Activated CD4-positive, alpha-beta T cell treated with anti-CD3 and anti-CD28 coated beads for 36 hours (primary cell): Measurements from ENCODE around the gene HOXB1. TPM values are rescaled to one million over a fixed set of nuclear protein-coding genes. Genes with fewer than 3 reads are reported as not detected.

Experiments
- ATAC-seq: fragments of 200-7000 bp; cut with Tn5 transposase; one replicate; pipeline ENCODE4 v1.10.0; 2021; ENCODE audit warnings: mild to moderate bottlenecking, moderate library complexity
- CTCF ChIA-PET: fragments of 350-600 bp; sonication (Branson Sonifier 250); formaldehyde crosslinking; loops from one replicate; lab custom pipeline; 2021; ENCODE audit warnings: antibody characterized with exemption; lab: Charles Lee
- POLR2A ChIA-PET: fragments of 350-600 bp; sonication (Branson Sonifier 250); formaldehyde crosslinking; loops from one replicate; lab custom pipeline; 2021; ENCODE audit warnings: antibody characterized with exemption, inconsistent platforms; lab: Charles Lee
- DNase-seq: peaks from one replicate; pipeline ENCODE4 v3.0.0-alpha.2; 2020
- H3K27ac Mint-ChIP-seq: one replicate; pipeline ENCODE4 v1.8.0; 2021; ENCODE audit warnings: mixed read lengths
- H3K27me3 Mint-ChIP-seq: one replicate; pipeline ENCODE4 v1.8.0; 2021; ENCODE audit warnings: mixed read lengths
- H3K36me3 Mint-ChIP-seq: one replicate; pipeline ENCODE4 v1.8.0; 2021; ENCODE audit warnings: low read depth, mixed read lengths
- H3K4me1 Mint-ChIP-seq: one replicate; pipeline ENCODE4 v1.8.0; 2021; ENCODE audit warnings: mixed read lengths
- H3K4me3 Mint-ChIP-seq: one replicate; pipeline ENCODE4 v1.8.0; 2021; ENCODE audit warnings: mild to moderate bottlenecking, moderate library complexity, mixed read lengths
- H3K9me3 Mint-ChIP-seq: one replicate; pipeline ENCODE4 v1.8.0; 2021; ENCODE audit warnings: low read depth, mixed read lengths
- intact Hi-C, 2 experiments: fragments of 100-400 bp; cut with DNase I in 1 of 2; cut with micrococcal nuclease in 1 of 2; formaldehyde crosslinking; loops; one replicate each; pipeline versions ENCODE4 v1.14.2 to v1.15.1; 2022 to 2024; cut with DNase I, micrococcal nuclease
- total RNA-seq, 2 experiments: library from RNA; stranded (reverse); gene quantifications; one replicate each; pipeline ENCODE4 v1.2.3, GENCODE V29; 2021

Gene HOXB1
- total RNA-seq, 2 experiments from 2014 or later: not detected

GRCh38 chr17:48545539-48545938 lies 14.7 kb upstream of the HOXB1 start:
- H3K36me3 Mint-ChIP-seq: no peaks in the 10 kb centered on the region
- CTCF ChIA-PET: interaction anchor here (0.6 to 1.6 kb wide), 3 partner anchors 47 to 509 kb away, joined by 3 to 7 read pairs (median 3); no protein-coding TSS in a partner anchor
- H3K4me1 Mint-ChIP-seq: peaks cover 32% of the 10 kb centered on the region
- H3K9me3 Mint-ChIP-seq: no peaks in the 10 kb centered on the region
- peak overlapping the region; percentile 8 for H3K4me3 Mint-ChIP-seq
- peaks cover 36% of the 10 kb centered on the region for H3K27me3 Mint-ChIP-seq
- DNase-seq (no peak), ATAC-seq (no peak)
- intact Hi-C loops: no loop called here
- H3K27ac Mint-ChIP-seq: no peak overlapping the region
- POLR2A ChIA-PET: interaction anchor here (0.6 kb wide), 1 partner anchor 118 kb away, joined by 7 read pairs; no protein-coding TSS in a partner anchor

DNA sequence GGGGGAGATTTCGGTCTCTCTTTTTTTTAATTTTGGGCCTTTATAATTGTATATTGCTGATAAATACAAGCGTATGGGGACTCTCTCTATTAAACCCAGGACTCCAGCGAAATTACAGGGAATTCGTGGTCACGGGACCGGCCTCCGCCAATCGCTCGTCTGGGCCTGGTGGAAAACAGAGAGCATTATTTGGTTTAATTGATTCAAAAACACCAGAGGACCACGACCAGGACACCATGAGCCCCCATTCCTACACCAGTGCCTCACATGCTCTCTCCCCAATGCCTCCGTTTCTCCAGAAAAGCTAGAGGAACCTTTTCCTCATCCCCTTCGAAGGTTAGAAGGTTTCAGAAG lies 14.2 kb upstream of the HOXB1 start, which contains the start of gene HOXB2:
TSS of gene HOXB2 (minus strand) at position 88 of the 354 bp plus-strand sequence. CDS start 198 bp downstream, outside the sequence.
- ATAC-seq: no peak
- H3K36me3 Mint-ChIP-seq: no peaks in the 10 kb centered on the region
- DNase-seq: no peak
- peaks cover 32% of the 10 kb centered on the region for H3K4me1 Mint-ChIP-seq
- CTCF ChIA-PET: no interaction called here
- H3K9me3 Mint-ChIP-seq: no peaks in the 10 kb centered on the region
- peaks cover 41% of the 10 kb centered on the region for H3K27me3 Mint-ChIP-seq
- peak within 1 kb of the TSS; percentile 75 for H3K4me3 Mint-ChIP-seq
- POLR2A ChIA-PET: no interaction called here
- peak within 1 kb of the TSS; percentile 78 for H3K27ac Mint-ChIP-seq
- intact Hi-C loops: no loop called here

DNA sequence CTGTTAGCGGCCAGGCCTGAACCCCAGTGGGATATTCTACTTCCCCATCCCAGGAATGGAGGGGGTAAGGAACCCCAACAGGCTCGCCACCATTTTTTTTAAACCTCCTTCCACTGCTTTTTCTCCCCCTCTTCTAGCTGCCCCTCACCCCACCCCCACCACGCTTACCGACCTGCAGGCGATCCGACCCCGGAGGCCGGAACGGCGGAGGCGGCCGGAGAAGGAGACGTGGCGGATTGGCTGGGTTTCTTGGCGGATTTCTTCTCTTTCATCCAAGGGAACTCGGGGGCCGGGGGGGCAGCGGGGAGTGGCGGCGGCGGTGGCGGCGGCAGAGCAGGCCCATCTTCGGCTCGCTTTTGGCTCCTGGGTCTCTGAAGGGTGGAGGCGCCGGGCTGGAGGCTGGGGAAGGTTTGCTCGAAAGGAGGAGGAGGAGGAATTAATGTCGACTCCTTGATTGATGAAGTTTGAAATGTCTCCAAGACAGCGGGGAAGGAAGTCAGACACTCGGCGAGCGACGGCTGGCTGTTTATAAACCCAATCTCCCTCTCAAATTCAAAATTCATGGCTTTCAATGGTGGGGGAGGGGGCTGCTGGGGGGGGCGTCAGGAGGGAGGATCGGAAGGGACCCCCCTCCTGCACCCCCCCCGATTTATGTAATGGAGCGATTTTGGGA lies 13.7 kb upstream of the HOXB1 start:
- ChIA-PET CTCF (interaction anchor here (0.8 to 1.0 kb wide), 3 partner anchors 29 to 74 kb away, joined by 3 to 4 read pairs (median 3); no protein-coding TSS in a partner anchor), POLR2A (no interaction called here)
- no peaks in the 10 kb centered on the region for H3K9me3 Mint-ChIP-seq
- H3K27ac Mint-ChIP-seq: peak overlapping the region; percentile 78
- intact Hi-C loops: loop anchor here in 1 of 2 experiments (5.0 kb wide), 2 partner anchors 33 to 53 kb away; partner anchors contain the start of gene HOXB4
- H3K4me1 Mint-ChIP-seq: peaks cover 33% of the 10 kb centered on the region
- ATAC-seq (no peak), DNase-seq (peak; percentile 44)
- no peaks in the 10 kb centered on the region for H3K36me3 Mint-ChIP-seq
- peak overlapping the region; percentile 75 for H3K4me3 Mint-ChIP-seq
- peaks cover 46% of the 10 kb centered on the region for H3K27me3 Mint-ChIP-seq

GRCh38 chr17:48543854-48544348 lies 13.1 kb upstream of the HOXB1 start:
- H3K4me3 Mint-ChIP-seq: peak overlapping the region; percentile 75
- H3K27me3 Mint-ChIP-seq: peaks cover 49% of the 10 kb centered on the region
- ATAC-seq: peak; percentile 45
- H3K27ac Mint-ChIP-seq: peak overlapping the region; percentile 78
- peaks cover 33% of the 10 kb centered on the region for H3K4me1 Mint-ChIP-seq
- ChIA-PET POLR2A (no interaction called here), CTCF (interaction anchor here (0.8 to 1.0 kb wide), 3 partner anchors 28 to 75 kb away, joined by 3 to 4 read pairs (median 3); no protein-coding TSS in a partner anchor)
- peak; percentile 55 for DNase-seq
- H3K36me3 Mint-ChIP-seq: no peaks in the 10 kb centered on the region
- intact Hi-C loops: loop anchor here (2.0 to 5.0 kb wide), 3 partner anchors 33 to 53 kb away; partner anchors contain the start of gene HOXB4 (in 2 of the 2)
- H3K9me3 Mint-ChIP-seq: no peaks in the 10 kb centered on the region

- ChIA-PET POLR2A (no interaction called here), CTCF (interaction anchor here (1.0 kb wide), 1 partner anchor 28 kb away, joined by 4 read pairs; no protein-coding TSS in a partner anchor)
- H3K27me3 Mint-ChIP-seq: peaks cover 49% of the 10 kb centered on the region
- H3K9me3 Mint-ChIP-seq: no peaks in the 10 kb centered on the region
- peaks cover 33% of the 10 kb centered on the region for H3K4me1 Mint-ChIP-seq
- H3K4me3 Mint-ChIP-seq: peak overlapping the region; percentile 75
- H3K27ac Mint-ChIP-seq: peak overlapping the region; percentile 69
- no peaks in the 10 kb centered on the region for H3K36me3 Mint-ChIP-seq
- intact Hi-C loops: loop anchor here (2.0 to 5.0 kb wide), 3 partner anchors 34 to 54 kb away; partner anchors contain the start of gene HOXB4 (in 2 of the 2)
- ATAC-seq: peak; percentile 75
- peak; percentile 77 for DNase-seq
Observed at GRCh38 chr17:48543107-48543853, 12.5 kb upstream of the HOXB1 start.

- H3K36me3 Mint-ChIP-seq: no peaks in the 10 kb centered on the region
- no peaks in the 10 kb centered on the region for H3K9me3 Mint-ChIP-seq
- no peak for ATAC-seq
- H3K27me3 Mint-ChIP-seq: peaks cover 49% of the 10 kb centered on the region
- peak overlapping the region; percentile 75 for H3K4me3 Mint-ChIP-seq
- DNase-seq: no peak
- peak overlapping the region; percentile 79 for H3K27ac Mint-ChIP-seq
- ChIA-PET CTCF (no interaction called here), POLR2A (no interaction called here)
- intact Hi-C loops: loop anchor here (2.0 to 5.0 kb wide), 3 partner anchors 35 to 55 kb away; partner anchors contain the start of gene HOXB4 (in 2 of the 2)
- H3K4me1 Mint-ChIP-seq: peaks cover 27% of the 10 kb centered on the region
Observed at GRCh38 chr17:48542698-48543106, 11.9 kb upstream of the HOXB1 start.

- intact Hi-C loops: loop anchor here (2.0 to 5.0 kb wide), 3 partner anchors 35 to 55 kb away; partner anchors contain the start of gene HOXB4 (in 2 of the 2)
- H3K36me3 Mint-ChIP-seq: no peaks in the 10 kb centered on the region
- POLR2A ChIA-PET: no interaction called here
- H3K4me3 Mint-ChIP-seq: peak overlapping the region; percentile 75
- H3K27me3 Mint-ChIP-seq: peaks cover 53% of the 10 kb centered on the region
- CTCF ChIA-PET: interaction anchor here (0.7 to 1.0 kb wide), 4 partner anchors 10 to 359 kb away, joined by 3 to 4 read pairs (median 3); no protein-coding TSS in a partner anchor
- H3K27ac Mint-ChIP-seq: peak overlapping the region; percentile 81
- H3K4me1 Mint-ChIP-seq: peaks cover 27% of the 10 kb centered on the region
- no peak for ATAC-seq
- peak; percentile 21 for DNase-seq
- no peaks in the 10 kb centered on the region for H3K9me3 Mint-ChIP-seq
Observed at GRCh38 chr17:48542114-48542656, 11.4 kb upstream of the HOXB1 start.

DNA sequence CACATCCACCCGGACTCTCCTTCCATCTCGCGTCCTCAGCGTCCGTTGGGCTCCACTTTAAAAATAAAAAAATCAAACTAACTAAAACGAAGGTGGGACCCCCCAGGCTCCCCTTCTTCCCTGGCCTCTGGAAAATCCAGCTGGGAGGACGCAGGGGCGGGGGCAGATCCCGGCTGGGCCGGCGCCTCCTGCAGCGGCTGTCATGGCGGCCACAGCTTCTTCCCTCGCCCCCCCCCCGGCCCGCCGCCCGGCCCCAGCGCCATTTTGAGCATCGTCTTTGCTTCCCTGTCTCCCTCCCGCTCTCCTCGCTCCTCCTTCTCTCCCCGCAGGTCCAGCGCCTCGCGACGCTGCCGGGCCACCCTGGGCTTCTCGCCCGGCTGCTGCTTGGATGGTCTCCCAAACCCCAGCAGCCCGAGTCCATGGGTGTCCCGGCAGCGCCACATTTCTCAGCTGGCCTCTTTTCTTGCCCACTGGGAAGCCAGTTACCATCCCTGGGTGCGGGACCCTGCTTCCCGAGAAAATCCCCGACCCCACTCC lies 10.8 kb upstream of the HOXB1 start:
- intact Hi-C loops: loop anchor here (2.0 to 5.0 kb wide), 3 partner anchors 36 to 56 kb away; partner anchors contain the start of gene HOXB4 (in 2 of the 2)
- ChIA-PET CTCF (interaction anchor here (0.7 to 1.0 kb wide), 5 partner anchors 9 to 359 kb away, joined by 3 to 4 read pairs (median 3); no protein-coding TSS in a partner anchor), POLR2A (no interaction called here)
- no peaks in the 10 kb centered on the region for H3K9me3 Mint-ChIP-seq
- peak overlapping the region; percentile 75 for H3K4me3 Mint-ChIP-seq
- peak overlapping the region; percentile 81 for H3K27ac Mint-ChIP-seq
- DNase-seq (peak; percentile 47), ATAC-seq (peak; percentile 14)
- peaks cover 53% of the 10 kb centered on the region for H3K27me3 Mint-ChIP-seq
- H3K4me1 Mint-ChIP-seq: peaks cover 27% of the 10 kb centered on the region
- H3K36me3 Mint-ChIP-seq: no peaks in the 10 kb centered on the region

DNA sequence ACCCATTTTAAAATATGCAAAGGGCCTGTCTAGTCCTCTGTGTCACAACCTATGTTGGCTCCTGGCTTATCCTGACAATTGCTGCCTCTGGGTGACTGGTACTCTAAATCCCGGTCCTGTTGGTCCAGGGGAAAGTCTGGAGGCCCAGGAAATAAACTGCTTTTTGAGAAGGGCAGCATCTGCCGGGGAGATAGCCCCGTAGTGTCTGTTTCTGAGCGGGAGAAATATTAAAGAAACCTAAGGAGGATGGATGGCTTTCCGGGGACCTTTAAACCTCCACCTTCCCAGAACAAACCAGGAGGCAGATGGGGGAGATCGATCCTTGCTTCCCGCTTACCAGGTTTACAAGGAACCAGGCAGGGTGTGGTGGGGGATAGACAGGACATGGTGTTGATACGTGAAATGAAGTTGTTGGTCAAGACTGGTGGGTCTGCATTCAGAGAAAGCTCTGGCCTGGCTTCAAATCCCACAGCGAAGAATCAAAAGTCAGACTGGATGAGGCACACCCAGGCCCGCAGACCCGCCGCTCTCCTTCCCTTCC lies 10.3 kb upstream of the HOXB1 start:
- Mint-ChIP-seq H3K4me1 (peaks cover 27% of the 10 kb centered on the region), H3K4me3 (peak overlapping the region; percentile 75), H3K36me3 (no peaks in the 10 kb centered on the region), H3K9me3 (no peaks in the 10 kb centered on the region), H3K27ac (peak overlapping the region; percentile 81), H3K27me3 (peaks cover 53% of the 10 kb centered on the region)
- intact Hi-C loops: loop anchor here in 1 of 2 experiments (5.0 kb wide), 2 partner anchors 36 to 56 kb away; partner anchors contain the start of gene HOXB4
- CTCF ChIA-PET: interaction anchor here (0.7 to 1.3 kb wide), 4 partner anchors 19 to 443 kb away, joined by 3 to 4 read pairs (median 3); no protein-coding TSS in a partner anchor
- DNase-seq (no peak), ATAC-seq (no peak)
- POLR2A ChIA-PET: no interaction called here

GRCh38 chr17:48540213-48540612 lies 9.4 kb upstream of the HOXB1 start:
- no peaks in the 10 kb centered on the region for H3K36me3 Mint-ChIP-seq
- POLR2A ChIA-PET: interaction anchor here (0.5 kb wide), 1 partner anchor 21 kb away, joined by 9 read pairs; no protein-coding TSS in a partner anchor
- no peak for DNase-seq
- peaks cover 25% of the 10 kb centered on the region for H3K4me1 Mint-ChIP-seq
- H3K4me3 Mint-ChIP-seq: no peak overlapping the region
- CTCF ChIA-PET: interaction anchor here (0.6 to 1.3 kb wide), 6 partner anchors 15 to 442 kb away, joined by 3 to 4 read pairs (median 3); no protein-coding TSS in a partner anchor
- no peak for ATAC-seq
- intact Hi-C loops: loop anchor here in 1 of 2 experiments (5.0 kb wide), 2 partner anchors 37 to 57 kb away; partner anchors contain the start of gene HOXB4
- H3K27me3 Mint-ChIP-seq: peaks cover 47% of the 10 kb centered on the region
- H3K27ac Mint-ChIP-seq: no peak overlapping the region
- no peaks in the 10 kb centered on the region for H3K9me3 Mint-ChIP-seq
